K562 (cell line): Measurements from ENCODE around the gene DDX55. TPM values are rescaled to one million over a fixed set of nuclear protein-coding genes. Genes with fewer than 3 reads are reported as not detected.

Source experiments
- ARHGAP35 ChIP-seq: fragments of 450-650 bp; IDR thresholded peaks from 2 replicates; pipeline ENCODE4 v1.6.1; 2018; ENCODE audit not compliant: partially characterized antibody
- ETS1 ChIP-seq: conservative IDR thresholded peaks from 2 replicates; pipeline ENCODE4 v1.6.1; 2011; ENCODE audit warnings: low read depth, mild to moderate bottlenecking, low read length; ENCODE audit not compliant: control insufficient read depth
- GTF2F1 ChIP-seq: IDR thresholded peaks from 2 replicates; pipeline ENCODE4 v1.6.1; 2011; ENCODE audit warnings: low read depth, low read length, improper control_type of control experiment
- KDM1A ChIP-seq, 2 experiments: fragments of 450-650 bp; IDR thresholded peaks; 2 replicates each; pipeline ENCODE4 v1.6.1; 2016; ENCODE audit warnings: mild to moderate bottlenecking in 2 of 2
- NEUROD1 ChIP-seq: fragments of 150-350 bp; IDR thresholded peaks from 2 replicates; pipeline ENCODE4 v1.6.1; 2014; ENCODE audit warnings: borderline replicate concordance, low read length, low read depth; ENCODE audit not compliant: partially characterized antibody
- RNF2 ChIP-seq: sonication (generic); IDR thresholded peaks from 2 replicates; pipeline ENCODE4 v1.6.1; 2016
- RUNX1 ChIP-seq: sonication (generic); IDR thresholded peaks from 2 replicates; pipeline ENCODE4 v1.6.1; 2016; ENCODE audit warnings: antibody characterized with exemption, low read depth
- TAF1 ChIP-seq: IDR thresholded peaks from 2 replicates; pipeline ENCODE4 v1.6.1; 2011; ENCODE audit warnings: mild to moderate bottlenecking, low read length, moderate library complexity; ENCODE audit not compliant: insufficient read depth, control insufficient read depth, severe bottlenecking; ENCODE audit errors: extremely low read depth
- TAF7 ChIP-seq: fragments of 450-650 bp; IDR thresholded peaks from 2 replicates; pipeline ENCODE4 v1.6.1; 2016; ENCODE audit warnings: missing genetic modification characterization, missing compliant biosample characterization
- ZBED1 ChIP-seq: IDR thresholded peaks from 2 replicates; pipeline ENCODE4 v1.6.1; 2014
- ZBTB1 ChIP-seq: sonication (generic); formaldehyde crosslinking; IDR thresholded peaks from 2 replicates; pipeline ENCODE4 v1.8.1; 2023; ENCODE audit warnings: missing genetic modification reagents, low read depth, mild to moderate bottlenecking, borderline replicate concordance
- ZNF217 ChIP-seq: sonication (generic); formaldehyde crosslinking; IDR thresholded peaks from 2 replicates; pipeline ENCODE4 v1.8.0; 2022; ENCODE audit warnings: mild to moderate bottlenecking, missing genetic modification reagents
- ZNF639 ChIP-seq, 2 experiments: fragments of 200-800 bp in 1 of 2; sonication (Bioruptor generic) in 1 of 2; sonication (generic) in 1 of 2; formaldehyde crosslinking in 1 of 2; IDR thresholded peaks in 1 of 2; conservative IDR thresholded peaks in 1 of 2; 2 replicates each; pipeline versions ENCODE4 v1.5.0 to v1.6.1; 2016 to 2020; ENCODE audit warnings: missing compliant biosample characterization in 1 of 2, missing genetic modification characterization in 1 of 2, missing genetic modification reagents in 1 of 2
- ZNF699 ChIP-seq: fragments of 250-450 bp; sonication (Bioruptor Pico); IDR thresholded peaks from 2 replicates; pipeline ENCODE4 v1.8.0; 2021; ENCODE audit warnings: mild to moderate bottlenecking, moderate library complexity; ENCODE audit not compliant: insufficient replicate concordance
- polyA plus RNA-seq, 8 experiments: library from polyadenylated mRNA; depleted of rRNA in 4 of 8; stranded (reverse) in 5 of 8; unstranded in 3 of 8; fragments of >200 nt; fragmentation: Nextera tagmentation in 2 of 8; fragmentation: Illumina TruSeq in 1 of 8; extraction: Ambion mirVana in 2 of 8; extraction: Trizol in 1 of 8; gene quantifications; 2 replicates each; pipeline versions ENCODE4 v1.2.1 to v1.2.3, GENCODE V29; 2011 to 2014; ENCODE audit warnings: inconsistent platforms in 1 of 8, missing spikeins in 1 of 8
- total RNA-seq, 7 experiments: library from RNA; depleted of rRNA in 6 of 7; stranded (reverse); fragments of >200 nt in 6 of 7; fragmentation: Illumina TruSeq in 2 of 7; extraction: Trizol in 2 of 7; gene quantifications; 2 replicates each; pipeline versions ENCODE4 v1.2.1 to v1.2.3, GENCODE V29; 2011 to 2021; ENCODE audit warnings: low replicate concordance in 1 of 7
- TF ChIP-seq, protein P1 (sequence below): fragments of 450-650 bp; IDR thresholded peaks from 2 replicates; pipeline ENCODE4 v1.6.1; 2016
- TF ChIP-seq, protein P2 (sequence below): IDR thresholded peaks from 2 replicates; pipeline ENCODE4 v1.6.1; 2011; ENCODE audit warnings: borderline replicate concordance, low read depth, mild to moderate bottlenecking, moderate library complexity, low read length; ENCODE audit not compliant: insufficient read depth, poor library complexity, severe bottlenecking
- TF ChIP-seq, protein P3 (sequence below): fragments of 200-800 bp; sonication (Bioruptor generic); IDR thresholded peaks from 2 replicates; pipeline ENCODE4 v1.6.1; 2017; ENCODE audit warnings: missing genetic modification characterization, missing compliant biosample characterization

Gene DDX55
- total and polyA plus RNA-seq, 9 of the 15 experiments (the other 6 are each of a cell fraction or from before 2014, with no cell fraction given) = 10.6 to 71.0 (median 60.9) TPM

GRCh38 chr12:123601602-123602489 is at the start of gene DDX55 (continued):
- TF ChIP-seq, protein P1, sequence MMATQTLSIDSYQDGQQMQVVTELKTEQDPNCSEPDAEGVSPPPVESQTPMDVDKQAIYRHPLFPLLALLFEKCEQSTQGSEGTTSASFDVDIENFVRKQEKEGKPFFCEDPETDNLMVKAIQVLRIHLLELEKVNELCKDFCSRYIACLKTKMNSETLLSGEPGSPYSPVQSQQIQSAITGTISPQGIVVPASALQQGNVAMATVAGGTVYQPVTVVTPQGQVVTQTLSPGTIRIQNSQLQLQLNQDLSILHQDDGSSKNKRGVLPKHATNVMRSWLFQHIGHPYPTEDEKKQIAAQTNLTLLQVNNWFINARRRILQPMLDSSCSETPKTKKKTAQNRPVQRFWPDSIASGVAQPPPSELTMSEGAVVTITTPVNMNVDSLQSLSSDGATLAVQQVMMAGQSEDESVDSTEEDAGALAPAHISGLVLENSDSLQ = peak; percentile 89
- peak; percentile 98 for TF ChIP-seq TAF1
- TF ChIP-seq ZNF217 (CRISPR knock-in tag) = no peak
- TF ChIP-seq ZBTB1 = peak; percentile 76; the same call in 1 of the 2 replicates
- no peak for TF ChIP-seq RUNX1
- TF ChIP-seq, protein P2, sequence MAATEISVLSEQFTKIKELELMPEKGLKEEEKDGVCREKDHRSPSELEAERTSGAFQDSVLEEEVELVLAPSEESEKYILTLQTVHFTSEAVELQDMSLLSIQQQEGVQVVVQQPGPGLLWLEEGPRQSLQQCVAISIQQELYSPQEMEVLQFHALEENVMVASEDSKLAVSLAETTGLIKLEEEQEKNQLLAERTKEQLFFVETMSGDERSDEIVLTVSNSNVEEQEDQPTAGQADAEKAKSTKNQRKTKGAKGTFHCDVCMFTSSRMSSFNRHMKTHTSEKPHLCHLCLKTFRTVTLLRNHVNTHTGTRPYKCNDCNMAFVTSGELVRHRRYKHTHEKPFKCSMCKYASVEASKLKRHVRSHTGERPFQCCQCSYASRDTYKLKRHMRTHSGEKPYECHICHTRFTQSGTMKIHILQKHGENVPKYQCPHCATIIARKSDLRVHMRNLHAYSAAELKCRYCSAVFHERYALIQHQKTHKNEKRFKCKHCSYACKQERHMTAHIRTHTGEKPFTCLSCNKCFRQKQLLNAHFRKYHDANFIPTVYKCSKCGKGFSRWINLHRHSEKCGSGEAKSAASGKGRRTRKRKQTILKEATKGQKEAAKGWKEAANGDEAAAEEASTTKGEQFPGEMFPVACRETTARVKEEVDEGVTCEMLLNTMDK = no peak
- peak; percentile 80 for TF ChIP-seq ETS1
- peak; percentile 85 for TF ChIP-seq NEUROD1
- TF ChIP-seq ZBED1 = 0 out of 2 replicates have a peak, but pooled peaks have one; percentile 54
- TF ChIP-seq ZNF639 (CRISPR knock-in tag; conservative IDR thresholded peaks at IDR 0.05 in 1 of 2, IDR thresholded peaks at IDR 0.05 in 1 of 2) = peak in 1 of 2 experiments; percentile 87; a peak in 2 of 4 replicates
- TF ChIP-seq TAF7 (tag) = peak; percentile 86
- TF ChIP-seq, protein P3, sequence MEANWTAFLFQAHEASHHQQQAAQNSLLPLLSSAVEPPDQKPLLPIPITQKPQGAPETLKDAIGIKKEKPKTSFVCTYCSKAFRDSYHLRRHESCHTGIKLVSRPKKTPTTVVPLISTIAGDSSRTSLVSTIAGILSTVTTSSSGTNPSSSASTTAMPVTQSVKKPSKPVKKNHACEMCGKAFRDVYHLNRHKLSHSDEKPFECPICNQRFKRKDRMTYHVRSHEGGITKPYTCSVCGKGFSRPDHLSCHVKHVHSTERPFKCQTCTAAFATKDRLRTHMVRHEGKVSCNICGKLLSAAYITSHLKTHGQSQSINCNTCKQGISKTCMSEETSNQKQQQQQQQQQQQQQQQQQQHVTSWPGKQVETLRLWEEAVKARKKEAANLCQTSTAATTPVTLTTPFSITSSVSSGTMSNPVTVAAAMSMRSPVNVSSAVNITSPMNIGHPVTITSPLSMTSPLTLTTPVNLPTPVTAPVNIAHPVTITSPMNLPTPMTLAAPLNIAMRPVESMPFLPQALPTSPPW (CRISPR knock-in tag) = peak; percentile 77
- TF ChIP-seq ARHGAP35 = no peak
- TF ChIP-seq KDM1A (IDR thresholded peaks at IDR 0.05) = no peak; a peak in 1 of 4 replicates
- TF ChIP-seq GTF2F1 = peak; percentile 67
- peak; percentile 93 for TF ChIP-seq RNF2
- no peak for TF ChIP-seq ZNF699 (CRISPR knock-in tag)
